ENCODE measurements around the gene STX11.
A peak's percentile ranks its signal among the peaks of the same experiment; 100 is the strongest.

STX11 gene

GRCh38 chr6:144214622-144215401 lies 64.5 kb downstream of the STX11 start:
- no peaks in the 10 kb centered on the region for H3K9me3 ChIP-seq (ENCODE audit: low read length)
- H3K27me3 ChIP-seq (ENCODE audit: insufficient read depth, low read length), result no peaks in the 10 kb centered on the region
- peak overlapping the region; percentile 56 for H3K4me3 ChIP-seq (ENCODE audit: low read length)
- peak overlapping the region; percentile 89 for H2AFZ ChIP-seq (ENCODE audit: low read depth, low read length)
- H3K4me1 ChIP-seq (ENCODE audit: insufficient read depth, low read length), result peaks cover 7% of the 10 kb centered on the region
- H3K36me3 ChIP-seq (ENCODE audit: insufficient read depth, low read length), result no peaks in the 10 kb centered on the region

DNA sequence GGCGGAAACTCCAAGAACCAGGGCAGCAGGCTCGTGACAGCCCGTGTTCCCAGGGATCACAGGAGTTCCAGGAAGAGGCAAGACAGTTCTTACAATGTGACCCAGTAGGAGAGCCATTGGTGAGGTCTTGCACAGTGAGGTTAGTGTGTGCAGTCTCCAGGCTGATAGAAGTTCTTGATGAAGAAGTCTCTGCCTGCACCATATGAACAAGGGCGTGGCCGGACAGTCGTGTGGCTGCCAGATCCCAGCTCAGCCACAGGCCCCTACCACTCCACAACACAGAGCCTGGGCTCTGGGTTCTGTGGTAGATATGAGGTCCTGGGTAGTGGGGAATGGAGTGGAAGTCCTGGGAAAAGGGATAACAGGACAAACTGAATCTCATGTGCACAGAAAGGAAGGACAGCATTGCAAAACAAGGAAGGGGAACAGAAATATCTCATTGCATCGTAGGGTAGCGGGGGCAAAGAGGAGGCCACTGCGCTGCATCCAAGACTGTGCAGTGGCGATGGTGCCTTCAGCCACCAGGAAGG lies 65.2 kb downstream of the STX11 start:
- no peaks in the 10 kb centered on the region for H3K9me3 ChIP-seq (ENCODE audit: low read length)
- H2AFZ ChIP-seq (ENCODE audit: low read depth, low read length), result peak overlapping the region; percentile 89
- H3K27me3 ChIP-seq (ENCODE audit: insufficient read depth, low read length), result no peaks in the 10 kb centered on the region
- H3K36me3 ChIP-seq (ENCODE audit: insufficient read depth, low read length), result no peaks in the 10 kb centered on the region
- peaks cover 12% of the 10 kb centered on the region for H3K4me1 ChIP-seq (ENCODE audit: insufficient read depth, low read length)
- peak overlapping the region; percentile 56 for H3K4me3 ChIP-seq (ENCODE audit: low read length)

GRCh38 chr6:144215932-144216667 lies 65.8 kb downstream of the STX11 start:
- Histone ChIP-seq H3K27me3 (ENCODE audit: insufficient read depth, low read length) (no peaks in the 10 kb centered on the region), H3K4me1 (ENCODE audit: insufficient read depth, low read length) (peaks cover 12% of the 10 kb centered on the region), H3K36me3 (ENCODE audit: insufficient read depth, low read length) (no peaks in the 10 kb centered on the region), H3K4me3 (ENCODE audit: low read length) (peak overlapping the region; percentile 56), H3K9me3 (ENCODE audit: low read length) (no peaks in the 10 kb centered on the region), H2AFZ (ENCODE audit: low read depth, low read length) (peak overlapping the region; percentile 89)

DNA sequence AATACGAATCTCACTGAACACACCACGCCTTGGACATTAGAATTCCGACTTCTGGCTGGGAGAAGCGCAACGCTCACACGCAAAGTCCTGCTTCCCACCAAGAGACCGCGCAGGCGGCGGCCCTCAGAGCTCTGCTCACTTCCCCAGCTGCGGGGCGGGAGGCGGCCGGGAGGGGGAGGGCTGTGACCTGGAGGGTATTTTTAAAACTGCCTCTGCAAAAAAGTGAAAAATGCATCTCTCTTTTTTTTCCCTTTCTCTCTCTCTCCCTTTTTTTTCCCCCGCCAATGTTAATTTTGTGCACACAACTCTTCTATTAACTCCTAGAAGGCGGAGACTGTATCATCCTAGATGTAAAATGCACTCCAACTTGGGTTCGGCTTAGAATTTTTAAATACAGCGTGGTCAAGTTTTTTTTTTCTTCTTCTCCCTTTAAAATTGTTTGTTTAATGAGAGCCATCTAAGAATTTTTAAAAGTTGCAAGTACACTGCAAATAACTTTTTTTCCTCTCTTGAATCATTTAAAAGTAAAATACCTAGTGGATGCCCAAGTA lies 66.4 kb downstream of the STX11 start:
- Histone ChIP-seq H3K27me3 (ENCODE audit: insufficient read depth, low read length) (no peaks in the 10 kb centered on the region), H3K36me3 (ENCODE audit: insufficient read depth, low read length) (no peaks in the 10 kb centered on the region), H2AFZ (ENCODE audit: low read depth, low read length) (no peak overlapping the region), H3K4me3 (ENCODE audit: low read length) (peak overlapping the region; percentile 56), H3K4me1 (ENCODE audit: insufficient read depth, low read length) (peaks cover 12% of the 10 kb centered on the region), H3K9me3 (ENCODE audit: low read length) (no peaks in the 10 kb centered on the region)

GRCh38 chr6:144217264-144217663 lies 66.9 kb downstream of the STX11 start:
- Histone ChIP-seq H3K27me3 (ENCODE audit: insufficient read depth, low read length) (no peaks in the 10 kb centered on the region), H3K4me3 (ENCODE audit: low read length) (peak overlapping the region; percentile 56), H2AFZ (ENCODE audit: low read depth, low read length) (no peak overlapping the region), H3K36me3 (ENCODE audit: insufficient read depth, low read length) (no peaks in the 10 kb centered on the region), H3K4me1 (ENCODE audit: insufficient read depth, low read length) (peaks cover 12% of the 10 kb centered on the region), H3K9me3 (ENCODE audit: low read length) (no peaks in the 10 kb centered on the region)

- Histone ChIP-seq H3K9me3 (ENCODE audit: low read length) (no peaks in the 10 kb centered on the region), H3K36me3 (ENCODE audit: insufficient read depth, low read length) (no peaks in the 10 kb centered on the region), H3K27me3 (ENCODE audit: insufficient read depth, low read length) (no peaks in the 10 kb centered on the region), H3K4me1 (ENCODE audit: insufficient read depth, low read length) (peaks cover 12% of the 10 kb centered on the region), H3K4me3 (ENCODE audit: low read length) (no peak overlapping the region), H2AFZ (ENCODE audit: low read depth, low read length) (no peak overlapping the region)
Measured at GRCh38 chr6:144217797-144218196, 67.5 kb downstream of the STX11 start.

GRCh38 chr6:144219056-144219685 lies 68.9 kb downstream of the STX11 start:
- Histone ChIP-seq H3K27me3 (ENCODE audit: insufficient read depth, low read length) (no peaks in the 10 kb centered on the region), H3K4me1 (ENCODE audit: insufficient read depth, low read length) (peaks cover 12% of the 10 kb centered on the region), H2AFZ (ENCODE audit: low read depth, low read length) (no peak overlapping the region), H3K9me3 (ENCODE audit: low read length) (no peaks in the 10 kb centered on the region), H3K4me3 (ENCODE audit: low read length) (no peak overlapping the region), H3K36me3 (ENCODE audit: insufficient read depth, low read length) (no peaks in the 10 kb centered on the region)

DNA sequence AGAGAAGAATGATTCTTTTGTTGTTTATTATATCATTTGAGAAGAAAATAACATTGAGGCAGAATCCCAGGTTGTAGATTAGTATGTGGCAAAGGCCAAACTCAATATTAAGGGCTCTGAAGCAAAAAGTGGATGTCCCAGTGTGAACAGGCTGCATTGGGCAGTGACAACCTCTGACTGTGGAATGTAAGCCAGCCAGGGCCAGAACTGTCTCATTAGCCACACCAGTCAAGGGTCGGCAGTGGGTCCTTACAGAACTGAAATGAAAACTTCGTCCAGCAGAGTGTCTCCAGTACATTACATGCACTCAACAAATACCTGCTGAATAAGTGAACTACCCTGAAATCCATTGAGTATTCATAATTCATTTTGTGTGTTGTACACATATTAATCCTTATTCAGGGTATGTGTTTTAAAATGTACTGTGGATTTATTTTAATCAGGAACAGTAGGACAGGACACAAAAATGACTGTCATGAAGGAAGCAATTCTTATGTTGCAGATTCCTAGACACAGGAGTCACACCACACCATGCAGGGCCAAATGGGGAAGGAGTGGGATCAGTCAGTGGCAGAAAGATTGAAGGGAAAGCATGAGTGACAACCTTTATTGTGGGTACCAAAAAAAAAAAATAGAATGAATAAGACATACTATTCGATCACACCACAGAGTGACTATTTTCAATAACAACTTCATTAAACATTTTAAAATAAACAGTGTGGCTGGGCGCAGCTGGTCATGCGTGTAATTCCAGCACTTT lies 69.9 kb downstream of the STX11 start:
- H3K4me1 ChIP-seq (ENCODE audit: insufficient read depth, low read length), result peaks cover 8% of the 10 kb centered on the region
- no peak overlapping the region for H3K4me3 ChIP-seq (ENCODE audit: low read length)
- H3K9me3 ChIP-seq (ENCODE audit: low read length), result no peaks in the 10 kb centered on the region
- H2AFZ ChIP-seq (ENCODE audit: low read depth, low read length), result no peak overlapping the region
- no peaks in the 10 kb centered on the region for H3K36me3 ChIP-seq (ENCODE audit: insufficient read depth, low read length)
- H3K27me3 ChIP-seq (ENCODE audit: insufficient read depth, low read length), result no peaks in the 10 kb centered on the region

DNA sequence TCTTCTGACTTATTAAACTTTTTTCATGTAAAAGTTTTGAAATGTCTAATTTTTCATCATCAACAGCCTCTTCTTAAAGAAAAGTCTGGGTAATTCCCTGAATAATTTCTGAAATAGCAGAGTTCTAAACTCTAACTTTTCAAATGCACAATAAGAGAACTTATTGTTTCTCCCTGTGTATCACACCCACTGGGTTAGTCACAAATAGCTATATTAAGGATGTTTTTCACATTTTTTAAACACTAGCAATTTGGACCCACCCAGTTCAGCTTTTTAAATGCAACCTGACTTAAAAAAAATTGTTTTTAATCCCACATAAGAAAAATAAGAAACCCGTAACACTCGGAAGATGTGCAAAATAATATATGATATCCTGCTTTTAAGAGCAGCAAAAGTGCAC lies 73.4 kb downstream of the STX11 start:
- Histone ChIP-seq H3K27me3 (ENCODE audit: insufficient read depth, low read length) (no peaks in the 10 kb centered on the region), H3K4me3 (ENCODE audit: low read length) (no peak overlapping the region), H3K4me1 (ENCODE audit: insufficient read depth, low read length) (peaks cover 5% of the 10 kb centered on the region), H3K36me3 (ENCODE audit: insufficient read depth, low read length) (no peaks in the 10 kb centered on the region), H3K9me3 (ENCODE audit: low read length) (peaks cover 2% of the 10 kb centered on the region), H2AFZ (ENCODE audit: low read depth, low read length) (no peak overlapping the region)

DNA sequence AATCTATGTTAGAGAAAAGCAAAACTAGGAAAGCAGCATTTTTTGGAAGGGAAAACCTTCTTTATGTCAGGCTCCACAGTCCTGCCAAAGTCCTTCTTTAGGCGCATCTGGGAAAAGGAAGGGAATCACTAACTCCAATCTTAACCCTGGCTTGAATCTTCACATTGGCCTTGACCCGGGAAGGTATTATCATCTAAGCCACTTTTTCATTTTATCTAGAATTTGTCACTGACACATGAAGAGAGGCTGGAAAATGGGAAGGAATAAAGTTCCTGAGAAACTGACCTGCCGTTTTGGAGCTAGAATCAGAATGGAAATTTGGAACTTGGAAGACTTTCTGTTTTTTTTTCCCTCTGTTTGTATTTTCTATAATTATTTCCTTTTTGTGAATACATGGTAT lies 81.4 kb downstream of the STX11 start:
- Histone ChIP-seq H3K4me3 (ENCODE audit: low read length) (no peak overlapping the region), H3K9me3 (ENCODE audit: low read length) (peaks cover 2% of the 10 kb centered on the region)

GRCh38 chr6:144232176-144232831 lies 82.0 kb downstream of the STX11 start:
- H2AFZ ChIP-seq (ENCODE audit: low read depth, low read length), result no peak overlapping the region
- H3K4me3 ChIP-seq (ENCODE audit: low read length), result no peak overlapping the region
- no peaks in the 10 kb centered on the region for H3K36me3 ChIP-seq (ENCODE audit: insufficient read depth, low read length)
- peaks cover 2% of the 10 kb centered on the region for H3K9me3 ChIP-seq (ENCODE audit: low read length)
- H3K4me1 ChIP-seq (ENCODE audit: insufficient read depth, low read length), result peaks cover 4% of the 10 kb centered on the region
- no peaks in the 10 kb centered on the region for H3K27me3 ChIP-seq (ENCODE audit: insufficient read depth, low read length)

More for the DNA sequence above, 81.4 kb downstream of the STX11 start:
- H3K4me1 ChIP-seq (ENCODE audit: insufficient read depth, low read length), result peaks cover 4% of the 10 kb centered on the region
- H3K36me3 ChIP-seq (ENCODE audit: insufficient read depth, low read length), result no peaks in the 10 kb centered on the region
- no peaks in the 10 kb centered on the region for H3K27me3 ChIP-seq (ENCODE audit: insufficient read depth, low read length)
- H2AFZ ChIP-seq (ENCODE audit: low read depth, low read length), result no peak overlapping the region

DNA sequence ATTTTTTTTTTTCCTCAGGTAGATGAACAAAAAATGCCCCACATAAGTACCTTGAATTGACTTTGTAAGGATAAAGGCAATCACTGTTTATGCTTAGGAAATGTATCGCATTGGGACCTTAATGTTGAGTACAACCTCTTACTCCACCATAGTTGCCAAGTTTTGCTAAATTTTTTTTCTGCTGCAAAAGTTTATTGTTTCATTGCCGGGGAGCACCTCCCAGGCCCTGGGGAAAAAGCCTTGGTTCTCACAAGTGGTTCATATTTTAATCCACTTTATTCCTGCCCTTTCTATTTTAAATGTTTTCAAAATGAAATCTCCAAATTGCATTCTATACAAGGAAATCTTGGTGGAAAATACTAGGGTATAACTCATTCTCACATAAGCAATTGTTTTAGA lies 82.5 kb downstream of the STX11 start:
- no peak overlapping the region for H2AFZ ChIP-seq (ENCODE audit: low read depth, low read length)
- H3K27me3 ChIP-seq (ENCODE audit: insufficient read depth, low read length), result no peaks in the 10 kb centered on the region
- H3K36me3 ChIP-seq (ENCODE audit: insufficient read depth, low read length), result no peaks in the 10 kb centered on the region
- peaks cover 4% of the 10 kb centered on the region for H3K4me1 ChIP-seq (ENCODE audit: insufficient read depth, low read length)
- no peaks in the 10 kb centered on the region for H3K9me3 ChIP-seq (ENCODE audit: low read length)
- no peak overlapping the region for H3K4me3 ChIP-seq (ENCODE audit: low read length)

All from neuron (in vitro differentiated cells).